RWPE1 (cell line): Measurements from ENCODE around the gene MOK.

Experiments used
- CTCF ChIA-PET: fragments of 350-600 bp; sonication (Branson Sonifier 250); formaldehyde crosslinking; extraction: SDS; loops from one replicate; lab custom pipeline; 2021; lab: Yijun Ruan, JAX
- POLR2A ChIA-PET: fragments of 400-600 bp; formaldehyde crosslinking; extraction: SDS; loops from one replicate; lab custom pipeline; 2020; ENCODE audit warnings: antibody characterized with exemption; ENCODE audit not compliant: low non-redundant PET; lab: Yijun Ruan, JAX
- DNase-seq: peaks from one replicate; pipeline ENCODE4 v3.0.0; 2012; ENCODE audit warnings: low spot score
- H3K27ac ChIP-seq: fragments of 450-650 bp; 2 replicates; pipeline ENCODE4 v1.5.1; 2017
- TF ChIP-seq, protein P1 (sequence below): fragments of 450-650 bp; conservative IDR thresholded peaks from 2 replicates; pipeline ENCODE4 v1.5.1; 2017; ENCODE audit warnings: low read depth, mild to moderate bottlenecking

The MOK gene

DNA sequence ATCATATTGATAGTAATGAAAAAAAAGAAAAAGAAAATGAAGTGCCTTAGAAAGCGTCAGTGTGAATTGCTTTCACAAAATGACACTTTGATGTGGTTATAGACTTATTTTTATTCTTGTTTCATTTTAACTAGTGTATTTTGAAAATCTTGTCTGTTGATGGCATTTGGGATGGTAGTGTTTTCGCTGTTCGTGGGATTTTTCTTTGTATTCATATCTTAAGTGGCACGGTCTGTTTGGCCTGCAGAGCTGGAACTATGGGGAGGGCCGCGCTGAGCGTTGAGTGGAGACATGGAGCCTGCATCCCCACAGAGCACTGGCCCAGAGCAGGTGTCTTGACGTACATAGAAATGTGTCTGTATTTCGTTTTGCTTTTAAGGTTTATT, 103.6 kb downstream of the MOK start:
- peak overlapping the region; percentile 4; the same call in 1 of the 2 replicates for H3K27ac ChIP-seq
- POLR2A ChIA-PET = no interaction called here
- CTCF ChIA-PET = interaction anchor here (0.6 to 1.1 kb wide), 2 partner anchors 62 to 113 kb away, joined by 3 to 4 read pairs; partner anchors contain the start of gene WDR20
- TF ChIP-seq, protein P1, sequence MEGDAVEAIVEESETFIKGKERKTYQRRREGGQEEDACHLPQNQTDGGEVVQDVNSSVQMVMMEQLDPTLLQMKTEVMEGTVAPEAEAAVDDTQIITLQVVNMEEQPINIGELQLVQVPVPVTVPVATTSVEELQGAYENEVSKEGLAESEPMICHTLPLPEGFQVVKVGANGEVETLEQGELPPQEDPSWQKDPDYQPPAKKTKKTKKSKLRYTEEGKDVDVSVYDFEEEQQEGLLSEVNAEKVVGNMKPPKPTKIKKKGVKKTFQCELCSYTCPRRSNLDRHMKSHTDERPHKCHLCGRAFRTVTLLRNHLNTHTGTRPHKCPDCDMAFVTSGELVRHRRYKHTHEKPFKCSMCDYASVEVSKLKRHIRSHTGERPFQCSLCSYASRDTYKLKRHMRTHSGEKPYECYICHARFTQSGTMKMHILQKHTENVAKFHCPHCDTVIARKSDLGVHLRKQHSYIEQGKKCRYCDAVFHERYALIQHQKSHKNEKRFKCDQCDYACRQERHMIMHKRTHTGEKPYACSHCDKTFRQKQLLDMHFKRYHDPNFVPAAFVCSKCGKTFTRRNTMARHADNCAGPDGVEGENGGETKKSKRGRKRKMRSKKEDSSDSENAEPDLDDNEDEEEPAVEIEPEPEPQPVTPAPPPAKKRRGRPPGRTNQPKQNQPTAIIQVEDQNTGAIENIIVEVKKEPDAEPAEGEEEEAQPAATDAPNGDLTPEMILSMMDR = no peak
- no peak for DNase-seq

DNA sequence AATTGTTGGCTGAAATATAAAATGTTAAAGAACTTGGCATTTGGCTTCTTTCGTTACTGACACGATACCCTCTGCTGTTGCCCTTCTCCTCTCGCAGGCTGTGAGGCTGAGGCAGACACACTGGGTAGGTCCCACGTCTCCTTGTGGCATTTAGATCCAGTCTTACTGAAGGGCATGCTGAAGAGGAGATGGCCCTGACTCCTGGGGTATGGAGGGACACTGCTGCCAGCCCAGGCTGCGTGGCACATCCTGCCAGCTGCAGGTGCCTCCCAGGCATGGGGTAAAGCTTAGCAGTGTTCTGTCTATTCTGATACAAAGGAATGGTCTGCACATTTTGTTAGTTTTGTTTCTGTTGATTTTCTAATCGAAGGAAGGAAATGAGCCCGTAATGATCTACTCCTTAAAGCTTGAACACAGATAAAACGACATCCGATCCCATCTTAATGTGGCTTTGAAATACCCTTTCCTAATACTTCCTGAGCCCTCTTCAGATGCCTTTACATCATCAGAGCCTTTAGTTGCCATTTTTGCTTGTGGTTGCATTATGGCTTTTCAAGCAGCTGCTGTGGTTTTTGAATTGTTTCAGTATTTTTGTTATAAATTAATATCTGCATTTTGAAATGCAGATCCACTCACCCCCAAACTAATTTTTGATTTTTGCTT, 104.1 kb downstream of the MOK start:
- ChIA-PET CTCF (interaction anchor here (0.6 to 1.1 kb wide), 3 partner anchors 57 to 113 kb away, joined by 3 to 6 read pairs (median 4); partner anchors contain the start of gene WDR20), POLR2A (no interaction called here)
- no peak overlapping the region for H3K27ac ChIP-seq
- TF ChIP-seq, protein P1 = no peak
- DNase-seq = no peak

DNA sequence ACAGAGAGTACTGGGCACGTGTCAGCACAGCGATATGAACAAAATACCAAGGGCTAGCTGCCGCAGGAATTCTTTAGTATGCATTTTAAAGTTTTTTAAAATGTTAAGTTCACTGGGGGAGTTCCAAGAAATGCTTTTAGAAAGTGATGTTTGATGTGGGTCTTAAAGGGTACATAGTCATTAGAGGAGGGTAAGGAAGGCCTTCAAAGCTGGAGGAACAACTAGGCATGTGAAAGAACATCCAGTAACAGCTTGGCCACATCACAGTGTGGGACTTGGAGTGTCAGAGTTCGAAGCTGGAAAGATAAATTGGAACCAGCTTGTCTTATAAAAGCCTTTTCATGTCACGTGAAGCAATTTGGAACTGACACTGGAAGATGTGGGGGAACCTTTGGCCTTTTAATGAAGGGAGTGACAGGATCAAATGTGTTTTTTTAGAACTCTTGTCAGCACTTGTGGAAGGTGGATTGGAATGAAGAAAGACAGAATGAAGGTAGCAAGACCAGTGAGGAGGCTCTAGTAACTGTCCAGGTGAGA, 107.6 kb downstream of the MOK start:
- no peak overlapping the region for H3K27ac ChIP-seq
- TF ChIP-seq, protein P1 = no peak
- DNase-seq = no peak
- POLR2A ChIA-PET = no interaction called here
- CTCF ChIA-PET = no interaction called here

DNA sequence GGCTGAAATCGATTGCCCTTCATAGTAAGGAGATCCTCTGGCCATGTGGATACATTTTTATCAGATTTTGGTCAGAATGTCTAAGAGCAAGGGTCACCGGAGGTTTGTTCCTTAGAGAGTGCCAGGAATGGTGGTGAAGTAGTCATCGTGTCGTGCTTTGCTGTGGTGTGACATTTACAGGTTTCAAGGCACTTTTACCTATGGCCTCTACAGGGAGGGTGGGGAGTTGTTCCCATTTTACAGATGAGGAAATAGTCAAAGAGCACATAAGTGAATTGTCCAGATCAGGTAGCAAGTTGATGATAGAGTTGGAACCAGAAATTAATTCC, 108.1 kb downstream of the MOK start:
- TF ChIP-seq, protein P1 = no peak
- ChIA-PET POLR2A (no interaction called here), CTCF (no interaction called here)
- no peak overlapping the region for H3K27ac ChIP-seq
- no peak for DNase-seq

DNA sequence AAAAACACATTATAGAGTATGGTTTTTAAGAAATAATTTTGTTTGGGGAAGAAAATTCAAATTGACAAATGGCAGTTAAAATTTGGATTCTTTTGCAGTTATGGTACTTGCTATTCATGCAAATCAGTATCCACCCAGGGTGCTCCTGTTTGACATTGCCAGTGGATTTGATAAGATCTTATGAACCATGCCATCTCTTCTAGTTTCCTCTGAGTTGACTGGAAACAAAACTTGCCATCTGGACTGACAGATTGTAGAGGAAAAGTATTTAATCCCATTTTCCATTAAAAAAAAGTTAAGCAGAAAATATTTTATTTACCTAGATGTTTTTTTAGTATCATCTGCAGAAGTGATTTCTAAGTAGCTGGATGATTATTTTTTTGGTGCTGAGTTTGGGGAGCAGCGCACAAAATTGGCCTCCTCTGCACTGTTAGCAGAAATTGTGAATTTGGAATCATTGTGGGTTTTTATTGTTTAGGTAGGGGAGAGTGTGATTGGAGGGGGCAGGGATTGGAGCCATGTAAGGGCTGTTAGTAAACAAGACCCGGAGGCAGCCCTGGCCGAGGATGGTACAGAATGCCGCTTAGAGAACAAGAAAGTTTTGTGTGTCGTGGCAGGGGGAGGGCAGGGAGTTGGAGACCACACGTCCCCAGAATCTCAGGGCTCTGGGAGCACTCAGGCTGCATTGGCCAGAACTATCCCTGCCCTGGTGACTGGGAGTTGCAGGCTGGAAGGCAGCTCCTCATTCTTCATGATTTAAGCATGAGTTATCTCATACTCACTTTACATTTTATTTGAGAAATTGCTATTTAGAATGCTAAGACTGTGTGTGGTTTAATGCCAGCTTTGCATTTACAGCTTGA, 108.7 kb downstream of the MOK start:
- TF ChIP-seq, protein P1 = no peak
- no peak for DNase-seq
- ChIA-PET CTCF (interaction anchor here (1.1 kb wide), 1 partner anchor 12 kb away, joined by 3 read pairs; no protein-coding TSS in a partner anchor), POLR2A (no interaction called here)
- H3K27ac ChIP-seq = no peak overlapping the region

DNA sequence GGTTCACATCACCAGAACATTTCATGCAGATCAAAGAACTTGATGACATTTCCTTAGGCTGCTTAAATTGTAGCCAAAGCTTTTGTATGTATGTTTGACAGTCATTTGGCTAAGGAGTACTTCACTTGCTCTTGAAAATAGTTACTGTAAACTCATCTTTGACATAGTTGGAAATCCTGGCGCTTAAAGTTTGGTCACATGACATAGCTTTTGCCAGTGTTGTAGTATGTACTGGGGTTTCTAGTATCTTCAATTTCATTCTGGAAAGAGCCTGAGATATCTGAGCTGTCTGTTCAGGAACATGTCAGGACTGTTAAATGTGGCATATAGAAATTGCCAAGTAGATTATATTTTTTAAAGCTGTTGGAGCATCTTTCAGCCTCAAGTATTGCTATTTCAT, 109.5 kb downstream of the MOK start:
- ChIA-PET POLR2A (no interaction called here), CTCF (interaction anchor here (0.6 to 1.1 kb wide), 2 partner anchors 11 to 236 kb away, joined by 3 read pairs; no protein-coding TSS in a partner anchor)
- DNase-seq = no peak
- no peak overlapping the region for H3K27ac ChIP-seq
- TF ChIP-seq, protein P1 = no peak
